SK-N-SH (cell line): ENCODE results near the gene GALC. TPM values are rescaled to one million over a fixed set of nuclear protein-coding genes. Genes with fewer than 3 reads are reported as not detected.
A peak's percentile ranks its signal among the peaks of the same experiment; 100 is the strongest.

ENCODE experiments used
- CTCF ChIA-PET: fragments of 300-600, 350-600 bp; formaldehyde crosslinking; extraction: SDS; loops from one replicate; lab custom pipeline; 2021; lab: Yijun Ruan, JAX
- POLR2A ChIA-PET: fragments of 350-600 bp; sonication (Branson Sonifier 250); formaldehyde crosslinking; extraction: SDS; loops from one replicate; lab custom pipeline; 2020; ENCODE audit warnings: antibody characterized with exemption, inconsistent platforms; lab: Yijun Ruan, JAX
- DNase-seq: peaks from one replicate; pipeline ENCODE4 v3.0.0; 2012
- H2AFZ ChIP-seq: fragments of 200-600 bp; sonication (generic); 2 replicates; pipeline ENCODE4 v1.8.1; 2016; ENCODE audit warnings: antibody characterized with exemption, mild to moderate bottlenecking, low read depth
- H3F3A ChIP-seq: fragments of 200-600 bp; sonication (generic); replicated peaks from 2 replicates; pipeline ENCODE3; 2016; ENCODE audit warnings: antibody characterized with exemption, mild to moderate bottlenecking; ENCODE audit not compliant: insufficient read depth
- H3K27ac ChIP-seq, 2 experiments: fragments of 200-500 bp in 1 of 2; fragments of 200-600 bp in 1 of 2; sonication (Bioruptor generic) in 1 of 2; sonication (generic), shearing (Covaris generic) in 1 of 2; 2 replicates each; pipeline versions ENCODE4 v1.5.1 to v1.6.1; 2014 to 2016; ENCODE audit warnings: low read depth in 2 of 2, inconsistent platforms in 1 of 2, low read length in 1 of 2, mild to moderate bottlenecking in 1 of 2, mixed read lengths in 1 of 2
- H3K27me3 ChIP-seq: fragments of 200-600 bp; sonication (generic), shearing (Covaris generic); 2 replicates; pipeline ENCODE4 v1.6.1; 2016; ENCODE audit warnings: mixed run types; ENCODE audit not compliant: insufficient read depth
- H3K36me3 ChIP-seq, 2 experiments: fragments of 200-500 bp in 1 of 2; fragments of 200-600 bp in 1 of 2; sonication (Bioruptor generic) in 1 of 2; sonication (generic) in 1 of 2; replicated peaks in 1 of 2; 2 replicates each; pipeline versions ENCODE3 to v1.5.1; 2014 to 2016; ENCODE audit warnings: low read length in 1 of 2, mild to moderate bottlenecking in 1 of 2; ENCODE audit not compliant: insufficient read depth in 2 of 2, control insufficient read depth in 1 of 2
- H3K4me1 ChIP-seq, 2 experiments: fragments of 200-500 bp in 1 of 2; fragments of 200-600 bp in 1 of 2; sonication (Bioruptor generic) in 1 of 2; sonication (generic), shearing (Covaris generic) in 1 of 2; 2 replicates each; pipeline versions ENCODE4 v1.5.1 to v1.6.1; 2014 to 2016; ENCODE audit warnings: low read depth in 1 of 2, low read length in 1 of 2, mixed run types in 1 of 2; ENCODE audit not compliant: insufficient read depth in 2 of 2, control insufficient read depth in 1 of 2
- H3K4me2 ChIP-seq: fragments of 200-600 bp; sonication (generic), shearing (Covaris generic); 2 replicates; pipeline ENCODE4 v1.6.1; 2017; ENCODE audit warnings: mixed run types
- H3K4me3 ChIP-seq, 2 experiments: fragments of 200-500 bp in 1 of 2; fragments of 200-600 bp in 1 of 2; sonication (Bioruptor generic) in 1 of 2; sonication (generic), shearing (Covaris generic) in 1 of 2; 2 replicates each; pipeline versions ENCODE4 v1.5.1 to v1.8.1; 2014 to 2016; ENCODE audit warnings: low read depth in 2 of 2, inconsistent platforms in 1 of 2, low read length in 1 of 2, mild to moderate bottlenecking in 1 of 2, mixed read lengths in 1 of 2, moderate library complexity in 1 of 2
- H3K79me2 ChIP-seq: fragments of 200-600 bp; sonication (generic); 2 replicates; pipeline ENCODE4 v1.8.1; 2017; ENCODE audit warnings: mild to moderate bottlenecking; ENCODE audit not compliant: insufficient read depth
- H3K9ac ChIP-seq: fragments of 200-600 bp; sonication (generic); 2 replicates; pipeline ENCODE4 v1.6.1; 2017; ENCODE audit warnings: mixed run types
- H3K9me2 ChIP-seq: fragments of 200-600 bp; sonication (generic); 2 replicates; pipeline ENCODE4 v1.6.1; 2017; ENCODE audit warnings: mixed run types
- H3K9me3 ChIP-seq: fragments of 200-600 bp; sonication (generic); 2 replicates; pipeline ENCODE4 v1.6.1; 2017; ENCODE audit warnings: mixed run types, mild to moderate bottlenecking, moderate library complexity
- H4K20me1 ChIP-seq: fragments of 200-600 bp; sonication (generic); 2 replicates; pipeline ENCODE4 v1.6.1; 2017; ENCODE audit warnings: mild to moderate bottlenecking, mixed run types; ENCODE audit not compliant: insufficient read depth
- ELF1 ChIP-seq: IDR thresholded peaks from 2 replicates; pipeline ENCODE4 v1.4.0; 2012
- EP300 ChIP-seq, 2 experiments: IDR thresholded peaks; 2 replicates each; pipeline versions ENCODE4 v1.4.0 to v1.6.1; 2012; ENCODE audit warnings: borderline replicate concordance in 1 of 2, low read depth in 1 of 2, low read length in 1 of 2
- FOSL2 ChIP-seq: IDR thresholded peaks from 2 replicates; pipeline ENCODE4 v1.4.0; 2012; ENCODE audit warnings: low read depth, mild to moderate bottlenecking, moderate library complexity, borderline replicate concordance
- MXI1 ChIP-seq: IDR thresholded peaks from 2 replicates; pipeline ENCODE4 v1.6.1; 2012; ENCODE audit warnings: mild to moderate bottlenecking, low read depth, low read length, improper control_type of control experiment
- NRF1 ChIP-seq: IDR thresholded peaks from 2 replicates; pipeline ENCODE4 v1.6.1; 2012; ENCODE audit warnings: low read depth, mild to moderate bottlenecking, low read length
- POLR2AphosphoS5 ChIP-seq: IDR thresholded peaks from 2 replicates; pipeline ENCODE4 v1.6.1; 2012; ENCODE audit warnings: low read depth, low read length
- RFX5 ChIP-seq: IDR thresholded peaks from 2 replicates; pipeline ENCODE4 v1.6.1; 2012; ENCODE audit warnings: mild to moderate bottlenecking, improper control_type of control experiment, low read length
- SIN3A ChIP-seq: IDR thresholded peaks from 2 replicates; pipeline ENCODE4 v1.6.1; 2012; ENCODE audit warnings: low read depth, mild to moderate bottlenecking, low read length, moderate library complexity, borderline replicate concordance
- TAF1 ChIP-seq: IDR thresholded peaks from 2 replicates; pipeline ENCODE4 v1.6.1; 2012; ENCODE audit warnings: low read depth, mild to moderate bottlenecking, low read length, moderate library complexity, borderline replicate concordance
- YY1 ChIP-seq: IDR thresholded peaks from 2 replicates; pipeline ENCODE4 v1.4.0; 2012; ENCODE audit warnings: low read depth, mild to moderate bottlenecking
- WGBS: methylation state at CpG from one replicate; pipeline ENCODE4 v1.1.6; 2017; ENCODE audit warnings: low lambda C conversion rate; 5-methylcytosine and 5-hydroxymethylcytosine counted together
- polyA plus RNA-seq, 3 experiments: library from polyadenylated mRNA; depleted of rRNA; stranded (reverse); fragments of >200 nt; gene quantifications; 2 replicates each; pipeline ENCODE4 v1.2.3, GENCODE V29; 2012
- TF ChIP-seq, protein P1 (sequence below): IDR thresholded peaks from 2 replicates; pipeline ENCODE4 v1.6.1; 2012; ENCODE audit warnings: mild to moderate bottlenecking, low read depth, low read length, moderate library complexity
- TF ChIP-seq, protein P2 (sequence below): IDR thresholded peaks from 2 replicates; pipeline ENCODE4 v1.4.0; 2012; ENCODE audit warnings: low read depth, borderline replicate concordance
- TF ChIP-seq, protein P3 (sequence below): IDR thresholded peaks from 2 replicates; pipeline ENCODE4 v1.4.0; 2012; ENCODE audit warnings: low read depth
- TF ChIP-seq, protein P4 (sequence below): fragments of 150-350 bp; IDR thresholded peaks from 2 replicates; pipeline ENCODE4 v1.6.1; 2017; ENCODE audit warnings: antibody characterized with exemption, low read length, low read depth, borderline replicate concordance

Gene GALC
- 9.7 and 10.9 TPM in 2 replicates for polyA plus RNA-seq (2012; rRNA removed)
- polyA plus RNA-seq (2012; cell fraction: cytosol; rRNA removed): 11.7 and 12.8 TPM in 2 replicates
- polyA plus RNA-seq (2012; cell fraction: nucleus; rRNA removed): 6.1 and 8.3 TPM in 2 replicates

DNA sequence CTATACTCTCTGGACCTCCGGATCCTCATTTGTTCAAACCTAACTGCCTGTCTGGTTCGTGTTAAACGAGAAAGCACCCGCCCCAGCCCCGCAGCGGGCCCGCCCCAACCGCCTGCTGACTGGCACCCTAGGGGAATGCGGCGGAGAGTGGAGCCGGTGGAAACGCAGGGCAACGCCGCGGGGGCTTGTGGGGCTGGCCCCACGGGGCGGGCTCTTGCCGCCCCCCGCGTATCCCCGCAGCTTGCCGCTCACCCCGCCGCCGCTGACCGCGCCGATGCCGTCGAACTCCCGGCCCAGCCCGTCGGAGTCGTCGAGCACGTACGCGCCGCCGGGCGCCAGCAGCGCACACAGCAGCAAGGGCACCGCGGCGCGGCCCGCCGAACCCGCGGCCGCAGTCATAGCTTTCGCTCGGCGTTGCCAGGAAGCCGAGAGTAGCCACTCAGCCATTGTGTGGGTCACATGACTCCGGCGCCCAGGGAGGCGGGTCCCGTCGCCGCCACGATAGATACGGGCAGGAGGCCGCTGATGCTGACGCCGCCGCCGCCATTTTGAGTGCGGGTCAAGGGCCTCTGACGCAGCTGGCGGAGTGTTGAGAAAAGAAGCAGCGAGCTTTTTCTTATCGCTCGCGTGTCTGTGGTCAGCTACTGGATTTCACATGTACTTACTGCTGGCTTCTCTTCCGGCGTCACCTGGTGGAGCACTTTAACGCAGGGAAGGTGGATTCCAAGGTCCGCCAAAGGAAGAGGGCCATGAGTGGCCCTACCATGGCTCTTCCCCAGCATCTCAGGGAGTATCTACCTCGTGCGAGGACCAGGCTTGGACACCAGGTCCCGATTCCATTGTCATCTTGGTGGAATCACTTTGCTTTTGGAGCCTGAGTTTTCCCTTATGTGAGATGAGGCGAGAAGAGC, at the start of gene GALC:
Gene GALC, minus strand, starts transcription at position 465 of the 911 bp plus-strand sequence. Its CDS starts 18 bp downstream, at position 447.
- POLR2A ChIA-PET: interaction anchor here (0.8 to 1.2 kb wide), 3 partner anchors 9 to 392 kb away, joined by 3 to 5 read pairs (median 4); partner anchors contain the start of gene SPATA7
- no peaks in the 10 kb centered on the region for H4K20me1 ChIP-seq
- H3K4me1 ChIP-seq: peaks cover 0 to 7% of the 10 kb centered on the region in 2 experiments; a peak in 1 of 4 replicates
- no peaks in the 10 kb centered on the region for H3F3A ChIP-seq
- peak within 1 kb of the TSS; percentile 96 for H2AFZ ChIP-seq
- H3K4me3 ChIP-seq: peak within 1 kb of the TSS; percentile 71 to 79
- CTCF ChIA-PET: interaction anchor here (1.5 to 3.0 kb wide), 2 partner anchors 20 to 48 kb away, joined by 5 to 11 read pairs; no protein-coding TSS in a partner anchor
- peak within 1 kb of the TSS; percentile 70 for H3K4me2 ChIP-seq
- TF ChIP-seq FOSL2 (no peak), EP300 (IDR thresholded peaks at IDR 0.05; ENCODE audit: borderline replicate concordance in 1 of 2, low read depth in 1 of 2, low read length in 1 of 2) (peak in 1 of 2 experiments; percentile 21; a peak in 1 of 4 replicates), NRF1 (no peak), TAF1 (peak; percentile 67; the same call in 1 of the 2 replicates), POLR2AphosphoS5 (no peak; the same call in none of the 2 replicates), ELF1 (peak; percentile 29; the same call in 1 of the 2 replicates), SIN3A (no peak), RFX5 (no peak), MXI1 (peak; percentile 66; the same call in 1 of the 2 replicates), YY1 (peak; percentile 99)
- TF ChIP-seq, protein P1, sequence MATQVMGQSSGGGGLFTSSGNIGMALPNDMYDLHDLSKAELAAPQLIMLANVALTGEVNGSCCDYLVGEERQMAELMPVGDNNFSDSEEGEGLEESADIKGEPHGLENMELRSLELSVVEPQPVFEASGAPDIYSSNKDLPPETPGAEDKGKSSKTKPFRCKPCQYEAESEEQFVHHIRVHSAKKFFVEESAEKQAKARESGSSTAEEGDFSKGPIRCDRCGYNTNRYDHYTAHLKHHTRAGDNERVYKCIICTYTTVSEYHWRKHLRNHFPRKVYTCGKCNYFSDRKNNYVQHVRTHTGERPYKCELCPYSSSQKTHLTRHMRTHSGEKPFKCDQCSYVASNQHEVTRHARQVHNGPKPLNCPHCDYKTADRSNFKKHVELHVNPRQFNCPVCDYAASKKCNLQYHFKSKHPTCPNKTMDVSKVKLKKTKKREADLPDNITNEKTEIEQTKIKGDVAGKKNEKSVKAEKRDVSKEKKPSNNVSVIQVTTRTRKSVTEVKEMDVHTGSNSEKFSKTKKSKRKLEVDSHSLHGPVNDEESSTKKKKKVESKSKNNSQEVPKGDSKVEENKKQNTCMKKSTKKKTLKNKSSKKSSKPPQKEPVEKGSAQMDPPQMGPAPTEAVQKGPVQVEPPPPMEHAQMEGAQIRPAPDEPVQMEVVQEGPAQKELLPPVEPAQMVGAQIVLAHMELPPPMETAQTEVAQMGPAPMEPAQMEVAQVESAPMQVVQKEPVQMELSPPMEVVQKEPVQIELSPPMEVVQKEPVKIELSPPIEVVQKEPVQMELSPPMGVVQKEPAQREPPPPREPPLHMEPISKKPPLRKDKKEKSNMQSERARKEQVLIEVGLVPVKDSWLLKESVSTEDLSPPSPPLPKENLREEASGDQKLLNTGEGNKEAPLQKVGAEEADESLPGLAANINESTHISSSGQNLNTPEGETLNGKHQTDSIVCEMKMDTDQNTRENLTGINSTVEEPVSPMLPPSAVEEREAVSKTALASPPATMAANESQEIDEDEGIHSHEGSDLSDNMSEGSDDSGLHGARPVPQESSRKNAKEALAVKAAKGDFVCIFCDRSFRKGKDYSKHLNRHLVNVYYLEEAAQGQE: no peak
- TF ChIP-seq, protein P2, sequence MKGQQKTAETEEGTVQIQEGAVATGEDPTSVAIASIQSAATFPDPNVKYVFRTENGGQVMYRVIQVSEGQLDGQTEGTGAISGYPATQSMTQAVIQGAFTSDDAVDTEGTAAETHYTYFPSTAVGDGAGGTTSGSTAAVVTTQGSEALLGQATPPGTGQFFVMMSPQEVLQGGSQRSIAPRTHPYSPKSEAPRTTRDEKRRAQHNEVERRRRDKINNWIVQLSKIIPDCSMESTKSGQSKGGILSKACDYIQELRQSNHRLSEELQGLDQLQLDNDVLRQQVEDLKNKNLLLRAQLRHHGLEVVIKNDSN: peak; percentile 95
- TF ChIP-seq, protein P3, sequence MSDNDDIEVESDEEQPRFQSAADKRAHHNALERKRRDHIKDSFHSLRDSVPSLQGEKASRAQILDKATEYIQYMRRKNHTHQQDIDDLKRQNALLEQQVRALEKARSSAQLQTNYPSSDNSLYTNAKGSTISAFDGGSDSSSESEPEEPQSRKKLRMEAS: peak; percentile 65; the same call in 1 of the 2 replicates
- TF ChIP-seq, protein P4, sequence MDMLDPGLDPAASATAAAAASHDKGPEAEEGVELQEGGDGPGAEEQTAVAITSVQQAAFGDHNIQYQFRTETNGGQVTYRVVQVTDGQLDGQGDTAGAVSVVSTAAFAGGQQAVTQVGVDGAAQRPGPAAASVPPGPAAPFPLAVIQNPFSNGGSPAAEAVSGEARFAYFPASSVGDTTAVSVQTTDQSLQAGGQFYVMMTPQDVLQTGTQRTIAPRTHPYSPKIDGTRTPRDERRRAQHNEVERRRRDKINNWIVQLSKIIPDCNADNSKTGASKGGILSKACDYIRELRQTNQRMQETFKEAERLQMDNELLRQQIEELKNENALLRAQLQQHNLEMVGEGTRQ: peak; percentile 58; the same call in 1 of the 2 replicates
- WGBS: 9% methylated on average over 31 of the region's 83 CpGs
- no peaks in the 10 kb centered on the region for H3K27me3 ChIP-seq
- H3K79me2 ChIP-seq: no peaks in the 10 kb centered on the region
- no peaks in the 10 kb centered on the region for H3K36me3 ChIP-seq
- no peaks in the 10 kb centered on the region for H3K9me3 ChIP-seq
- peak within 1 kb of the TSS; percentile 45 to 90; a peak in 3 of 4 replicates for H3K27ac ChIP-seq
- peak; percentile 91 for DNase-seq
- no peaks in the 10 kb centered on the region for H3K9me2 ChIP-seq
- peak within 1 kb of the TSS; percentile 73 for H3K9ac ChIP-seq
